DND-41 (cell line): Measurements from ENCODE around the gene TGFBR2.

Experiments used
- ATAC-seq: fragments of 200-7000 bp; cut with Tn5 transposase; 3 replicates; pipeline ENCODE4 v1.9.1; 2021; ENCODE audit warnings: low read depth; ENCODE audit not compliant: insufficient read depth
- DNase-seq: peaks from one replicate; pipeline ENCODE4 v3.0.0-alpha.2; 2020
- H2AFZ ChIP-seq: 2 replicates; pipeline ENCODE4 v1.6.0; 2012; ENCODE audit warnings: low read depth, low read length
- H3K27ac ChIP-seq: 2 replicates; pipeline ENCODE4 v1.5.1; 2012; ENCODE audit warnings: low read length, inconsistent platforms
- H3K27me3 ChIP-seq: fragments of 200-600 bp; sonication (generic); 2 replicates; pipeline ENCODE4 v1.6.0; 2012; ENCODE audit warnings: low read length, mild to moderate bottlenecking, inconsistent platforms; ENCODE audit not compliant: insufficient read depth, poor library complexity
- H3K36me3 ChIP-seq: 2 replicates; pipeline ENCODE4 v1.5.1; 2012; ENCODE audit warnings: low read length, inconsistent platforms; ENCODE audit not compliant: insufficient read depth
- H3K4me1 ChIP-seq: 2 replicates; pipeline ENCODE4 v1.5.1; 2012; ENCODE audit warnings: mild to moderate bottlenecking, low read length; ENCODE audit not compliant: insufficient read depth
- H3K4me2 ChIP-seq: 2 replicates; pipeline ENCODE4 v1.6.0; 2012; ENCODE audit warnings: mild to moderate bottlenecking, moderate library complexity, low read length, inconsistent platforms; ENCODE audit not compliant: insufficient read depth
- H3K4me3 ChIP-seq, 2 experiments: fragments of 200-600 bp in 1 of 2; shearing (Covaris generic) in 1 of 2; 2 replicates each; pipeline ENCODE4 v1.5.1; 2012 to 2016; ENCODE audit warnings: inconsistent platforms in 2 of 2, low read length in 2 of 2, mild to moderate bottlenecking in 2 of 2, low read depth in 1 of 2, moderate library complexity in 1 of 2
- H3K79me2 ChIP-seq: 2 replicates; pipeline ENCODE4 v1.6.0; 2012; ENCODE audit warnings: low read length, inconsistent platforms; ENCODE audit not compliant: insufficient read depth
- H3K9ac ChIP-seq: 2 replicates; pipeline ENCODE4 v1.6.0; 2012; ENCODE audit warnings: low read depth, mild to moderate bottlenecking, inconsistent platforms, low read length, moderate library complexity
- H3K9me3 ChIP-seq: 2 replicates; pipeline ENCODE4 v1.5.1; 2012; ENCODE audit warnings: low read length, moderate library complexity, mild to moderate bottlenecking, inconsistent platforms; ENCODE audit not compliant: insufficient read depth, severe bottlenecking
- H4K20me1 ChIP-seq: 2 replicates; pipeline ENCODE4 v1.6.0; 2012; ENCODE audit warnings: low read length; ENCODE audit not compliant: insufficient read depth
- CTCF ChIP-seq: IDR thresholded peaks from 2 replicates; pipeline ENCODE4 v1.5.1; 2012; ENCODE audit warnings: borderline replicate concordance, low read length, moderate library complexity, mild to moderate bottlenecking; ENCODE audit not compliant: poor library complexity, severe bottlenecking; ENCODE audit errors: extremely low read depth
- EZH2 ChIP-seq: IDR thresholded peaks from 3 replicates; pipeline ENCODE4 v1.6.1; 2012; ENCODE audit warnings: borderline replicate concordance, low read depth, mild to moderate bottlenecking, moderate library complexity, low read length, inconsistent platforms; ENCODE audit not compliant: severe bottlenecking

The TGFBR2 gene

GRCh38 chr3:30733209-30733608 is 126.8 kb downstream of the TGFBR2 start:
- Histone ChIP-seq H3K36me3 (no peaks in the 10 kb centered on the region), H3K27ac (no peak overlapping the region), H3K4me2 (no peak overlapping the region), H3K4me3 (no peak overlapping the region), H3K4me1 (no peaks in the 10 kb centered on the region), H2AFZ (no peak overlapping the region), H3K9me3 (no peaks in the 10 kb centered on the region), H3K9ac (no peak overlapping the region), H4K20me1 (no peaks in the 10 kb centered on the region), H3K27me3 (no peaks in the 10 kb centered on the region), H3K79me2 (no peaks in the 10 kb centered on the region)
- ATAC-seq (no peak), DNase-seq (no peak)
- no peak for TF ChIP-seq CTCF
- no peak for TF ChIP-seq EZH2

GRCh38 chr3:30733696-30734095 is 127.3 kb downstream of the TGFBR2 start:
- no peak overlapping the region for H2AFZ ChIP-seq
- no peak for TF ChIP-seq EZH2
- TF ChIP-seq CTCF: no peak
- no peaks in the 10 kb centered on the region for H3K36me3 ChIP-seq
- no peaks in the 10 kb centered on the region for H3K9me3 ChIP-seq
- DNase-seq (no peak), ATAC-seq (no peak)
- no peaks in the 10 kb centered on the region for H4K20me1 ChIP-seq
- no peak overlapping the region for H3K4me2 ChIP-seq
- no peaks in the 10 kb centered on the region for H3K27me3 ChIP-seq
- H3K4me3 ChIP-seq: no peak overlapping the region
- no peak overlapping the region for H3K9ac ChIP-seq
- no peaks in the 10 kb centered on the region for H3K4me1 ChIP-seq
- no peak overlapping the region for H3K27ac ChIP-seq
- no peaks in the 10 kb centered on the region for H3K79me2 ChIP-seq

GRCh38 chr3:30737743-30738499 is 131.5 kb downstream of the TGFBR2 start:
- Histone ChIP-seq H2AFZ (no peak overlapping the region; the same call in 1 of the 2 replicates), H4K20me1 (no peaks in the 10 kb centered on the region), H3K4me3 (no peak overlapping the region), H3K27ac (no peak overlapping the region), H3K4me2 (no peak overlapping the region), H3K4me1 (peaks cover 4% of the 10 kb centered on the region), H3K9ac (no peak overlapping the region), H3K9me3 (no peaks in the 10 kb centered on the region), H3K79me2 (no peaks in the 10 kb centered on the region), H3K36me3 (no peaks in the 10 kb centered on the region), H3K27me3 (no peaks in the 10 kb centered on the region)
- DNase-seq (no peak), ATAC-seq (no peak)
- TF ChIP-seq CTCF: no peak
- no peak for TF ChIP-seq EZH2
